HepG2 (cell line): ENCODE measurements around the gene PHAX. TPM values are rescaled to one million over a fixed set of nuclear protein-coding genes. Genes with fewer than 3 reads are reported as not detected.
A peak's percentile ranks its signal among the peaks of the same experiment; 100 is the strongest.

Experiments
- FOXK1 ChIP-seq: sonication (generic); formaldehyde crosslinking; IDR thresholded peaks from 2 replicates; pipeline ENCODE4 v1.4.0; 2020; ENCODE audit warnings: low read depth, missing genetic modification reagents, borderline replicate concordance
- GATA4 ChIP-seq: sonication (generic); IDR thresholded peaks from 2 replicates; pipeline ENCODE4 v1.6.1; 2016; ENCODE audit warnings: antibody characterized with exemption, low read depth, borderline replicate concordance
- GFI1 ChIP-seq: sonication (generic); formaldehyde crosslinking; IDR thresholded peaks from 2 replicates; pipeline ENCODE4 v1.5.0; 2020; ENCODE audit warnings: missing genetic modification reagents, mild to moderate bottlenecking, borderline replicate concordance
- HNF4A ChIP-seq: sonication (generic); formaldehyde crosslinking; IDR thresholded peaks from 2 replicates; pipeline ENCODE4 v1.4.0; 2020; ENCODE audit warnings: missing genetic modification reagents
- KAT7 ChIP-seq: IDR thresholded peaks from 2 replicates; pipeline ENCODE4 v1.6.1; 2018; ENCODE audit warnings: borderline replicate concordance, missing compliant biosample characterization
- KMT2B ChIP-seq: IDR thresholded peaks from 2 replicates; pipeline ENCODE4 v1.6.1; 2016; ENCODE audit warnings: missing genetic modification reagents, missing compliant biosample characterization
- MXD4 ChIP-seq: IDR thresholded peaks from 2 replicates; pipeline ENCODE4 v1.6.1; 2016; ENCODE audit warnings: mild to moderate bottlenecking, missing biosample characterization, missing genetic modification reagents
- PHF8 ChIP-seq: sonication (generic); formaldehyde crosslinking; IDR thresholded peaks from 2 replicates; pipeline ENCODE4 v1.5.0; 2020; ENCODE audit warnings: missing genetic modification reagents
- POGK ChIP-seq: sonication (generic); formaldehyde crosslinking; conservative IDR thresholded peaks from 2 replicates; pipeline ENCODE4 v1.8.0; 2022; ENCODE audit warnings: mild to moderate bottlenecking, moderate library complexity, missing genetic modification reagents
- TFDP1 ChIP-seq: IDR thresholded peaks from 2 replicates; pipeline ENCODE4 v1.6.1; 2016; ENCODE audit warnings: missing compliant biosample characterization, missing genetic modification reagents, borderline replicate concordance
- TRIM24 ChIP-seq: sonication (generic); formaldehyde crosslinking; IDR thresholded peaks from 2 replicates; pipeline ENCODE4 v1.8.0; 2022; ENCODE audit warnings: mild to moderate bottlenecking, missing genetic modification reagents
- ZMAT3 ChIP-seq: sonication (generic); formaldehyde crosslinking; conservative IDR thresholded peaks from 2 replicates; pipeline ENCODE4 v1.7.0; 2021; ENCODE audit warnings: missing genetic modification reagents
- ZNF160 ChIP-seq: sonication (generic); formaldehyde crosslinking; IDR thresholded peaks from 2 replicates; pipeline ENCODE4 v1.8.0; 2022; ENCODE audit warnings: mild to moderate bottlenecking, inconsistent platforms, missing genetic modification reagents
- ZNF232 ChIP-seq: sonication (generic); formaldehyde crosslinking; IDR thresholded peaks from 2 replicates; pipeline ENCODE4 v1.4.0; 2020; ENCODE audit warnings: missing genetic modification reagents, borderline replicate concordance
- ZNF263 ChIP-seq: sonication (generic); formaldehyde crosslinking; IDR thresholded peaks from 2 replicates; pipeline ENCODE4 v1.4.0; 2020; ENCODE audit warnings: missing genetic modification reagents
- ZNF280D ChIP-seq: sonication (generic); formaldehyde crosslinking; IDR thresholded peaks from 2 replicates; pipeline ENCODE4 v1.5.1; 2020; ENCODE audit warnings: mild to moderate bottlenecking, missing genetic modification reagents
- ZNF331 ChIP-seq: sonication (generic); formaldehyde crosslinking; IDR thresholded peaks from 2 replicates; pipeline ENCODE4 v1.4.0; 2020; ENCODE audit warnings: missing genetic modification reagents
- ZNF335 ChIP-seq: sonication (generic); formaldehyde crosslinking; IDR thresholded peaks from 2 replicates; pipeline ENCODE4 v1.4.0; 2020; ENCODE audit warnings: missing genetic modification reagents
- ZNF460 ChIP-seq: sonication (generic); formaldehyde crosslinking; IDR thresholded peaks from 2 replicates; pipeline ENCODE4 v1.5.1; 2020; ENCODE audit warnings: missing genetic modification reagents, mild to moderate bottlenecking, borderline replicate concordance
- ZNF557 ChIP-seq: sonication (generic); formaldehyde crosslinking; IDR thresholded peaks from 2 replicates; pipeline ENCODE4 v1.4.0; 2020; ENCODE audit warnings: missing genetic modification reagents
- ZNF878 ChIP-seq: sonication (generic); formaldehyde crosslinking; IDR thresholded peaks from 2 replicates; pipeline ENCODE4 v1.8.1; 2023; ENCODE audit warnings: mild to moderate bottlenecking, missing genetic modification reagents, moderate library complexity
- polyA plus RNA-seq, 8 experiments: library from polyadenylated mRNA; depleted of rRNA in 3 of 8; stranded (reverse) in 7 of 8; unstranded in 1 of 8; fragments of >200 nt; fragmentation: Illumina TruSeq in 4 of 8; extraction: Trizol in 4 of 8; gene quantifications; 2 replicates each; pipeline versions ENCODE4 v1.2.1 to v1.2.3, GENCODE V29; 2011 to 2016; ENCODE audit warnings: low read depth in 4 of 8, missing spikeins in 1 of 8, mixed read lengths in 1 of 8; ENCODE audit not compliant: insufficient read depth in 1 of 8
- total RNA-seq, 5 experiments: library from RNA; depleted of rRNA; stranded (reverse); fragments of >200 nt; fragmentation: Illumina TruSeq; extraction: Trizol; gene quantifications; 2 replicates each; pipeline ENCODE4 v1.2.3, GENCODE V29; 2016; ENCODE audit warnings: low read depth in 1 of 5

PHAX gene
- total and polyA plus RNA-seq, 2 of the 13 experiments (the other 11 are each of a cell fraction or from before 2014, with no cell fraction given): 20.0 to 59.7 TPM

GRCh38 chr5:126649057-126649456 is 48.3 kb downstream of the PHAX start (continued):
- TF ChIP-seq ZNF280D (0 out of 2 replicates have a peak, but pooled peaks have one; percentile 45), ZMAT3 (CRISPR knock-in tag) (peak; percentile 68; the same call in 1 of the 2 replicates), KMT2B (0 out of 2 replicates have a peak, but pooled peaks have one; percentile 50), POGK (peak; percentile 71; the same call in 1 of the 2 replicates), KAT7 (0 out of 2 replicates have a peak, but pooled peaks have one; percentile 52), ZNF335 (CRISPR knock-in tag) (0 out of 2 replicates have a peak, but pooled peaks have one; percentile 21), ZNF878 (CRISPR knock-in tag) (peak; percentile 48; the same call in 1 of the 2 replicates), PHF8 (peak; percentile 39), MXD4 (CRISPR knock-in tag) (peak; percentile 82; the same call in 1 of the 2 replicates), ZNF331 (CRISPR knock-in tag) (peak; percentile 96), ZNF557 (CRISPR knock-in tag) (0 out of 2 replicates have a peak, but pooled peaks have one; percentile 27), TFDP1 (CRISPR knock-in tag) (peak; percentile 19; the same call in 1 of the 2 replicates), ZNF460 (CRISPR knock-in tag) (peak; percentile 55; the same call in 1 of the 2 replicates), ZNF160 (peak; percentile 42; the same call in 1 of the 2 replicates), FOXK1 (CRISPR knock-in tag) (peak; percentile 96; the same call in 1 of the 2 replicates), ZNF232 (peak; percentile 50; the same call in 1 of the 2 replicates), HNF4A (CRISPR knock-in tag) (peak; percentile 98), GATA4 (peak; percentile 63; the same call in 1 of the 2 replicates), TRIM24 (0 out of 2 replicates have a peak, but pooled peaks have one; percentile 40), ZNF263 (CRISPR knock-in tag) (peak; percentile 28; the same call in 1 of the 2 replicates), GFI1 (CRISPR knock-in tag) (peak; percentile 62; the same call in 1 of the 2 replicates)
